ENCODE measurements around the gene TMEM266.

The TMEM266 gene

GRCh38 chr15:76229266-76229665 is 169.5 kb downstream of the TMEM266 start:
- DNase-seq (ENCODE audit: low read depth) = no peak
- no peak for TF ChIP-seq CTCF (IDR thresholded peaks at IDR 0.05; ENCODE audit: low read depth, low read length, missing control alignments)
- no peak overlapping the region for H3K4me3 ChIP-seq (ENCODE audit: low read depth, low read length)

DNA sequence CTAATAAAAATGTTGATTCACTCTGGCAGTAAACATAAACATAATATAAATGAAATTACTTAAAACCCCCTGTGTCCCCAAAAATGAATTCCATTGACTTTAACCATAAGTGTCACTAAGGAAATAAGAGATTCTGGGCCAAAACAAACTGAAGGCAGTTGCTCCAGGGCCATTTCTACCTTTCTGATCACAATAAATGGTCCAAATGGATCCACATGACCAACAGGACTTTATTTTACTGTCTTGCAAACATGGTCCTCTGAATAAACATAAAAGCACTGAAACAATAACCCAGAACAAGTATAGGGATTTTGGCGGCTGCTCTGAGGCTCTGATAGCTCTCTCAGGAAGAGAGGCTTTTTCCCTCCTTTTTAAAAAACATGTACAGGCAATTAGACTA is 174.1 kb downstream of the TMEM266 start:
- no peak overlapping the region for H3K4me3 ChIP-seq (ENCODE audit: low read depth, low read length)
- DNase-seq (ENCODE audit: low read depth) = no peak
- TF ChIP-seq CTCF (IDR thresholded peaks at IDR 0.05; ENCODE audit: low read depth, low read length, missing control alignments) = no peak

DNA sequence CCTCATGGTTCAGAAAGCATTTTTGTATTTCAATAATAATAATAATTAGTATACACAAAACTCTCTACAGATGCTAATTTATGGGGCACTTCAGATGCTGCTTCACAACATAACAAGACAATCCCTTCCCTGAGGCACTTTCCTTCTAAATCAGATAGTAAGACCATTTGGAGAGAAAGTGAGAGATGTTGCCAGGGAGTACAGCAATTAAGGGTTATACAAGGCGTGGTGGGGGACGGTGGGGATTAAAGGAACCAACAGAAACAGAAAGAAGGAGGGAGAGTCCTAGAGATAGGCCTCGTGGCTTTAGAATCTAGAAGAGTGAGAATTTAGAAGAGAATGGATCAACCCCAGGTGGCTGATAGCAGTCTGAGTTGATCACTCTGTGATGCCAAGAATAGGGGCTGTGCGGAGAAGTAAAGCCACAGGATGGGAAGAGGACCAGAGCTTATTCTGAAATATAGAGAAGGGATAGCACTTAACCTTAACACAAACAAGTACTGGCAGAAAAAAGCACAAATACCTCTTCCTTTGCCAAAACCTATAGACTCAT is 174.6 kb downstream of the TMEM266 start:
- no peak overlapping the region for H3K4me3 ChIP-seq (ENCODE audit: low read depth, low read length)
- no peak for DNase-seq (ENCODE audit: low read depth)
- no peak for TF ChIP-seq CTCF (IDR thresholded peaks at IDR 0.05; ENCODE audit: low read depth, low read length, missing control alignments)

GRCh38 chr15:76235186-76235826 is 175.5 kb downstream of the TMEM266 start:
- peak; percentile 10 for DNase-seq (ENCODE audit: low read depth)
- H3K4me3 ChIP-seq (ENCODE audit: low read depth, low read length) = no peak overlapping the region
- TF ChIP-seq CTCF (IDR thresholded peaks at IDR 0.05; ENCODE audit: low read depth, low read length, missing control alignments) = peak; percentile 28

GRCh38 chr15:76236350-76236749 is 176.6 kb downstream of the TMEM266 start:
- no peak for TF ChIP-seq CTCF (IDR thresholded peaks at IDR 0.05; ENCODE audit: low read depth, low read length, missing control alignments)
- H3K4me3 ChIP-seq (ENCODE audit: low read depth, low read length) = no peak overlapping the region
- no peak for DNase-seq (ENCODE audit: low read depth)

DNA sequence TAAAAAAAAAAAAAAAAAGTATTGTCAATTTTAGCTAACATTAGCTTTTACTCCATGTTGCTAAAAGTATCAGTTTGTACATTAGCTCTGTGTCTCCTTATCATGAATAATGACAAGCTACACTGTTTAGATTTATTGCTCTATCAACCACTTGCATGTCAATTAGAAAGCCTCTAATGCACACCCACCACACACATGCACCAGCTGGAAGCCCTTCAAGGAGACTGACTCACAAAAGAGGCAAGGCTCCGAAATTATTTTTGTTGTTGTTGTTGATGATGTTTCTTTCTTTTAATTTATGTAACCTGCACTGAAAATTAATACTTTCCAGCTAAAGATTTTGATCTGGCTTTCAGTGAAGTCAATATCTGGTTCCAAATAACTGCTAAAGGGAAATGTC is 180.0 kb downstream of the TMEM266 start:
- no peak overlapping the region for H3K4me3 ChIP-seq (ENCODE audit: low read depth, low read length)
- DNase-seq (ENCODE audit: low read depth) = no peak
- TF ChIP-seq CTCF (IDR thresholded peaks at IDR 0.05; ENCODE audit: low read depth, low read length, missing control alignments) = no peak

DNA sequence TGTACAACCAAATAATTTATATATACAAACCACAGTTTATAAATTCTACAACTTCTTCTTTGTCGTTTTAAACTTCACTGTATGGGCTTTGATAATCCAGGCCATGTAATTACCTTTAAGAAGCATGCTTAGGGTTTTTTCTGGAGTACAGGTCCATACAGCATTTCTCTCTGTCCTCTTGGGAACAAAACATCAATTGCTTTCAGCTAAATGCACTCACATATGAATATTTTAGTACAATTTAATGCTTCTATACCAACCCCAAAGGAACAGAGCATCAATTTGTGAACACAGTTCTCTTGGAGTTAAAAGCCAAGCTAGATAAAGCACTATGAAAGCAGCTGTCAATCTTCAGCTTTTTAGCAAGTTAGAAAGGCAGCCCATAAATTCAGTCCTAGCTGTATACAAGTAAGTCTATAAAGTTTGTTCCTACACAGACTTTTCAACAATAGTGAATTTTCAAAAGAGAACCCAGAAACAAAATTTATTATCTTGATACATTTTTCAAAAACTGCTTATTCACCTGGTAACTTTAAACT is 185.4 kb downstream of the TMEM266 start:
- TF ChIP-seq CTCF (IDR thresholded peaks at IDR 0.05; ENCODE audit: low read depth, low read length, missing control alignments) = no peak
- no peak overlapping the region for H3K4me3 ChIP-seq (ENCODE audit: low read depth, low read length)
- no peak for DNase-seq (ENCODE audit: low read depth)

All from GM12864 (cell line).